DND-41 (cell line): Measurements from ENCODE around the gene DUOXA2.

Experiments
- ATAC-seq: fragments of 200-7000 bp; cut with Tn5 transposase; 3 replicates; pipeline ENCODE4 v1.9.1; 2021; ENCODE audit warnings: low read depth; ENCODE audit not compliant: insufficient read depth
- DNase-seq: peaks from one replicate; pipeline ENCODE4 v3.0.0-alpha.2; 2020
- H2AFZ ChIP-seq: 2 replicates; pipeline ENCODE4 v1.6.0; 2012; ENCODE audit warnings: low read depth, low read length
- H3K27ac ChIP-seq: 2 replicates; pipeline ENCODE4 v1.5.1; 2012; ENCODE audit warnings: low read length, inconsistent platforms
- H3K27me3 ChIP-seq: fragments of 200-600 bp; sonication (generic); 2 replicates; pipeline ENCODE4 v1.6.0; 2012; ENCODE audit warnings: low read length, mild to moderate bottlenecking, inconsistent platforms; ENCODE audit not compliant: insufficient read depth, poor library complexity
- H3K36me3 ChIP-seq: 2 replicates; pipeline ENCODE4 v1.5.1; 2012; ENCODE audit warnings: low read length, inconsistent platforms; ENCODE audit not compliant: insufficient read depth
- H3K4me1 ChIP-seq: 2 replicates; pipeline ENCODE4 v1.5.1; 2012; ENCODE audit warnings: mild to moderate bottlenecking, low read length; ENCODE audit not compliant: insufficient read depth
- H3K4me2 ChIP-seq: 2 replicates; pipeline ENCODE4 v1.6.0; 2012; ENCODE audit warnings: mild to moderate bottlenecking, moderate library complexity, low read length, inconsistent platforms; ENCODE audit not compliant: insufficient read depth
- H3K4me3 ChIP-seq, 2 experiments: fragments of 200-600 bp in 1 of 2; shearing (Covaris generic) in 1 of 2; 2 replicates each; pipeline ENCODE4 v1.5.1; 2012 to 2016; ENCODE audit warnings: inconsistent platforms in 2 of 2, low read length in 2 of 2, mild to moderate bottlenecking in 2 of 2, low read depth in 1 of 2, moderate library complexity in 1 of 2
- H3K79me2 ChIP-seq: 2 replicates; pipeline ENCODE4 v1.6.0; 2012; ENCODE audit warnings: low read length, inconsistent platforms; ENCODE audit not compliant: insufficient read depth
- H3K9ac ChIP-seq: 2 replicates; pipeline ENCODE4 v1.6.0; 2012; ENCODE audit warnings: low read depth, mild to moderate bottlenecking, inconsistent platforms, low read length, moderate library complexity
- H3K9me3 ChIP-seq: 2 replicates; pipeline ENCODE4 v1.5.1; 2012; ENCODE audit warnings: low read length, moderate library complexity, mild to moderate bottlenecking, inconsistent platforms; ENCODE audit not compliant: insufficient read depth, severe bottlenecking
- H4K20me1 ChIP-seq: 2 replicates; pipeline ENCODE4 v1.6.0; 2012; ENCODE audit warnings: low read length; ENCODE audit not compliant: insufficient read depth
- CTCF ChIP-seq: IDR thresholded peaks from 2 replicates; pipeline ENCODE4 v1.5.1; 2012; ENCODE audit warnings: borderline replicate concordance, low read length, moderate library complexity, mild to moderate bottlenecking; ENCODE audit not compliant: poor library complexity, severe bottlenecking; ENCODE audit errors: extremely low read depth
- EZH2 ChIP-seq: IDR thresholded peaks from 3 replicates; pipeline ENCODE4 v1.6.1; 2012; ENCODE audit warnings: borderline replicate concordance, low read depth, mild to moderate bottlenecking, moderate library complexity, low read length, inconsistent platforms; ENCODE audit not compliant: severe bottlenecking

Gene DUOXA2

GRCh38 chr15:45165536-45165935, 51.4 kb downstream of the DUOXA2 start:
- Histone ChIP-seq H3K36me3 (no peaks in the 10 kb centered on the region), H3K4me3 (peak overlapping the region in 1 of 2 experiments; percentile 65; a peak in 2 of 4 replicates), H2AFZ (no peak overlapping the region), H3K27me3 (no peaks in the 10 kb centered on the region), H3K9ac (peak overlapping the region; percentile 100), H4K20me1 (no peaks in the 10 kb centered on the region), H3K9me3 (no peaks in the 10 kb centered on the region), H3K4me2 (peak overlapping the region; percentile 78), H3K79me2 (peaks cover 8% of the 10 kb centered on the region), H3K27ac (peak overlapping the region; percentile 87; the same call in 1 of the 2 replicates), H3K4me1 (peaks cover 23% of the 10 kb centered on the region)
- DNase-seq (no peak), ATAC-seq (no peak)
- TF ChIP-seq EZH2 (no peak), CTCF (no peak)

- peak overlapping the region; percentile 45 to 65 for H3K4me3 ChIP-seq
- peak; percentile 86 for DNase-seq
- no peaks in the 10 kb centered on the region for H3K27me3 ChIP-seq
- peak overlapping the region; percentile 78 for H3K4me2 ChIP-seq
- peak overlapping the region; percentile 87 for H3K27ac ChIP-seq
- peak overlapping the region; percentile 70 for H2AFZ ChIP-seq
- H3K9ac ChIP-seq = peak overlapping the region; percentile 100
- H3K4me1 ChIP-seq = peaks cover 23% of the 10 kb centered on the region
- no peak for TF ChIP-seq EZH2
- TF ChIP-seq CTCF = peak; percentile 69
- no peaks in the 10 kb centered on the region for H3K36me3 ChIP-seq
- H4K20me1 ChIP-seq = no peaks in the 10 kb centered on the region
- H3K9me3 ChIP-seq = no peaks in the 10 kb centered on the region
- peaks cover 8% of the 10 kb centered on the region for H3K79me2 ChIP-seq
- peak; percentile 83 for ATAC-seq
Observed at GRCh38 chr15:45166834-45167630, 52.9 kb downstream of the DUOXA2 start.

GRCh38 chr15:45167631-45168205, 53.6 kb downstream of the DUOXA2 start:
- Histone ChIP-seq H2AFZ (peak overlapping the region; percentile 70), H3K27me3 (no peaks in the 10 kb centered on the region), H3K4me1 (peaks cover 23% of the 10 kb centered on the region), H4K20me1 (no peaks in the 10 kb centered on the region), H3K9ac (peak overlapping the region; percentile 100), H3K27ac (peak overlapping the region; percentile 87), H3K4me2 (peak overlapping the region; percentile 78), H3K79me2 (peaks cover 8% of the 10 kb centered on the region), H3K4me3 (peak overlapping the region in 1 of 2 experiments; percentile 65; a peak in 2 of 4 replicates), H3K36me3 (no peaks in the 10 kb centered on the region), H3K9me3 (no peaks in the 10 kb centered on the region)
- DNase-seq (no peak), ATAC-seq (no peak)
- TF ChIP-seq CTCF = no peak
- TF ChIP-seq EZH2 = no peak
